Myometrial cell (primary cell): Measurements from ENCODE around the gene TBL1Y. TPM values are rescaled to one million over a fixed set of nuclear protein-coding genes. Genes with fewer than 3 reads are reported as not detected.

Experiments used
- total RNA-seq: library from RNA; depleted of rRNA; stranded (reverse); fragments of >200 nt; gene quantifications from 2 replicates; pipeline ENCODE4 v1.2.3, GENCODE V29; 2015

The TBL1Y gene
- total RNA-seq, result not detected in 2 replicates

GRCh38 chrY:6910372-6911252 lies at the start of gene TBL1Y:
TSS of gene TBL1Y (plus strand) at chrY:6910697. CDS start at chrY:7025085, 114,388 bp downstream.

GRCh38 chrY:6911253-6911881 lies 870 bp downstream of the TBL1Y start, which contains the start of gene AMELY:
TSS of gene AMELY (minus strand) at chrY:6911752. CDS start at chrY:6872608, 39,144 bp downstream.

Other genes starting within 250 kb of the TBL1Y start
- not detected in 2 replicates for gene AMELY, start 1.1 kb downstream of the TBL1Y start, total RNA-seq